CD14-positive monocyte (primary cell): ENCODE results near the gene NKAIN2. TPM values are rescaled to one million over a fixed set of nuclear protein-coding genes. Genes with fewer than 3 reads are reported as not detected.

Experiments used
- DNase-seq, 3 donors: peaks; one replicate each; pipeline ENCODE4 v3.0.0-alpha.2; 2011 to 2022
- H2AFZ ChIP-seq: 2 replicates; pipeline ENCODE4 v1.6.0; 2012; ENCODE audit warnings: mild to moderate bottlenecking, low read depth, low read length, inconsistent platforms; ENCODE audit not compliant: insufficient read depth, poor library complexity, severe bottlenecking
- H3K27ac ChIP-seq, 2 donors: 1 replicate in 1 of 2; 2 replicates in 1 of 2; pipeline ENCODE4 v1.5.1; 2012 to 2013; ENCODE audit warnings: low read length in 2 of 2, control low read depth in 1 of 2, inconsistent platforms in 1 of 2, low read depth in 1 of 2, mild to moderate bottlenecking in 1 of 2
- H3K27me3 ChIP-seq, 2 donors: one replicate each; pipeline versions ENCODE4 v1.6.0 to v1.6.1; 2011 to 2013; ENCODE audit warnings: low read length in 2 of 2; ENCODE audit not compliant: control insufficient read depth in 2 of 2, insufficient read depth in 2 of 2
- H3K36me3 ChIP-seq, 2 donors: replicated peaks in 1 of 2; 1 replicate in 1 of 2; 2 replicates in 1 of 2; pipeline versions ENCODE4 v1.5.1 to v1.6.1; 2012 to 2013; ENCODE audit warnings: low read length in 2 of 2, control low read depth in 1 of 2, inconsistent platforms in 1 of 2, mild to moderate bottlenecking in 1 of 2; ENCODE audit not compliant: insufficient read depth in 2 of 2, control insufficient read depth in 1 of 2
- H3K4me1 ChIP-seq, 2 donors: 1 replicate in 1 of 2; 2 replicates in 1 of 2; pipeline versions ENCODE4 v1.5.1 to v1.6.1; 2012 to 2013; ENCODE audit warnings: low read length in 2 of 2, control low read depth in 1 of 2, inconsistent platforms in 1 of 2, mild to moderate bottlenecking in 1 of 2, moderate library complexity in 1 of 2; ENCODE audit not compliant: insufficient read depth in 2 of 2, control insufficient read depth in 1 of 2
- H3K4me2 ChIP-seq: replicated peaks from 2 replicates; pipeline ENCODE3; 2012; ENCODE audit warnings: low read length, moderate library complexity, mild to moderate bottlenecking; ENCODE audit not compliant: poor library complexity, severe bottlenecking; ENCODE audit errors: extremely low read depth
- H3K4me3 ChIP-seq, 3 experiments: fragments of 200-600 bp in 1 of 3; sonication (generic) in 1 of 3; replicated peaks in 1 of 3; 1 replicate in 2 of 3; 2 replicates in 1 of 3; pipeline ENCODE4 v1.5.1; 2011 to 2013; ENCODE audit warnings: low read length in 3 of 3, mild to moderate bottlenecking in 3 of 3, control low read depth in 2 of 3, low read depth in 2 of 3, inconsistent platforms in 1 of 3, moderate library complexity in 1 of 3
- H3K79me2 ChIP-seq: 2 replicates; pipeline ENCODE4 v1.6.0; 2012; ENCODE audit warnings: mild to moderate bottlenecking, control low read depth, inconsistent platforms, low read length, moderate library complexity; ENCODE audit not compliant: insufficient read depth
- H3K9ac ChIP-seq: 2 replicates; pipeline ENCODE4 v1.6.0; 2017; ENCODE audit warnings: low read length, mild to moderate bottlenecking; ENCODE audit not compliant: insufficient read depth, poor library complexity, severe bottlenecking
- H3K9me3 ChIP-seq, 2 donors: replicated peaks in 1 of 2; 1 replicate in 1 of 2; 2 replicates in 1 of 2; pipeline versions ENCODE4 v1.5.1 to v1.6.1; 2012 to 2013; ENCODE audit warnings: low read length in 2 of 2, control low read depth in 1 of 2; ENCODE audit not compliant: control insufficient read depth in 1 of 2, insufficient read depth in 1 of 2
- H4K20me1 ChIP-seq: 2 replicates; pipeline ENCODE4 v1.6.0; 2012; ENCODE audit warnings: mild to moderate bottlenecking, low read length, control low read depth, moderate library complexity; ENCODE audit not compliant: insufficient read depth
- H3K27ac Mint-ChIP-seq, 7 donors: one replicate each; pipeline ENCODE4 v1.8.0; 2020; ENCODE audit warnings: mild to moderate bottlenecking in 7 of 7, mixed read lengths in 7 of 7, moderate library complexity in 6 of 7, inconsistent platforms in 2 of 7
- H3K27me3 Mint-ChIP-seq, 3 donors: one replicate each; pipeline ENCODE4 v1.8.0; 2021 to 2022; ENCODE audit warnings: low read depth in 3 of 3, mild to moderate bottlenecking in 3 of 3, mixed read lengths in 3 of 3, moderate library complexity in 3 of 3, inconsistent platforms in 1 of 3
- H3K36me3 Mint-ChIP-seq, 2 donors: one replicate each; pipeline ENCODE4 v1.8.0; 2020; ENCODE audit warnings: mixed read lengths in 2 of 2, inconsistent platforms in 1 of 2, mild to moderate bottlenecking in 1 of 2
- H3K4me1 Mint-ChIP-seq: one replicate; pipeline ENCODE4 v1.8.0; 2020; ENCODE audit warnings: mild to moderate bottlenecking, mixed read lengths
- H3K4me3 Mint-ChIP-seq, 2 donors: one replicate each; pipeline ENCODE4 v1.8.0; 2020; ENCODE audit warnings: mild to moderate bottlenecking in 2 of 2, mixed read lengths in 2 of 2, moderate library complexity in 1 of 2
- H3K9me3 Mint-ChIP-seq, 7 donors: one replicate each; pipeline ENCODE4 v1.8.0; 2020 to 2022; ENCODE audit warnings: mixed read lengths in 7 of 7, mild to moderate bottlenecking in 6 of 7, moderate library complexity in 6 of 7, inconsistent platforms in 2 of 7
- WGBS: methylation state at CpG from one replicate; pipeline ENCODE4 v1.1.5; 2013; ENCODE audit warnings: missing lambda C conversion rate; ENCODE audit not compliant: insufficient coverage; 5-methylcytosine and 5-hydroxymethylcytosine counted together
- intact Hi-C, 2 donors: fragments of 100-400 bp; cut with micrococcal nuclease; formaldehyde crosslinking; loops; one replicate each; pipeline versions ENCODE4 v1.15.0 to v1.15.1; 2023
- polyA plus RNA-seq, 3 donors: library from polyadenylated mRNA; depleted of rRNA in 1 of 3; unstranded in 2 of 3; stranded (reverse) in 1 of 3; fragments of 300-500 nt in 2 of 3; fragments of >200 nt in 1 of 3; fragmentation: Illumina TruSeq in 2 of 3; gene quantifications; 1 replicate in 2 of 3; 2 replicates in 1 of 3; pipeline ENCODE4 v1.2.3, GENCODE V29; 2012 to 2021
- TF ChIP-seq, protein P1 (sequence below): fragments of 200-600 bp; IDR thresholded peaks from one replicate; pipeline ENCODE4 v1.8.0; 2022; ENCODE audit warnings: antibody characterized with exemption, mild to moderate bottlenecking

NKAIN2 gene
- polyA plus RNA-seq, 3 donors = not detected

DNA sequence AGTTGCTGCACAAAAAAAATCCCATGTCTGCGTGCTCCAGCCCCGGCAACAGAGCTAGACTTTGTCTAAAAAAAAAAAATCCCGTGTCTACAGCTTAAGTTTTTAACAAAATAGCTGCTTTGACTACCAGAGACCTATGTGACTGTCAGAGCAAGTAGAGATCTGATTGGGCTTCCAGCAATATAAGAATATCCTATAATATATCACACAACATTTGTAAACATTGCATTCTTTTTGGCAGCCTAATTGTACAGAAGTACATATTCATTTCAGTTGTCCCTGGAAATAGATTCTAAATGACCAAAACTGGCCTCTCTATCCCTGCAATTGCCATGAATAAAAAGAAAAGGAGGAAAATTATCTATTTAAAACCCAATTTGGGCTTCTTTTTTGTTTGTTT is 1019.1 kb downstream of the NKAIN2 start:
- Histone ChIP-seq H2AFZ (no peak overlapping the region), H3K79me2 (no peaks in the 10 kb centered on the region), H3K36me3 (no peaks in the 10 kb centered on the region), H3K9ac (no peak overlapping the region), H3K4me1 (peaks cover 16 to 28% of the 10 kb centered on the region in 2 donors), H3K4me3 (no peak overlapping the region), H3K27me3 (no peaks in the 10 kb centered on the region), H4K20me1 (no peaks in the 10 kb centered on the region), H3K27ac (peak overlapping the region in 1 of 2 donors; percentile 6), H3K4me2 (no peak overlapping the region), H3K9me3 (no peaks in the 10 kb centered on the region)
- no peak for DNase-seq
- TF ChIP-seq, protein P1, sequence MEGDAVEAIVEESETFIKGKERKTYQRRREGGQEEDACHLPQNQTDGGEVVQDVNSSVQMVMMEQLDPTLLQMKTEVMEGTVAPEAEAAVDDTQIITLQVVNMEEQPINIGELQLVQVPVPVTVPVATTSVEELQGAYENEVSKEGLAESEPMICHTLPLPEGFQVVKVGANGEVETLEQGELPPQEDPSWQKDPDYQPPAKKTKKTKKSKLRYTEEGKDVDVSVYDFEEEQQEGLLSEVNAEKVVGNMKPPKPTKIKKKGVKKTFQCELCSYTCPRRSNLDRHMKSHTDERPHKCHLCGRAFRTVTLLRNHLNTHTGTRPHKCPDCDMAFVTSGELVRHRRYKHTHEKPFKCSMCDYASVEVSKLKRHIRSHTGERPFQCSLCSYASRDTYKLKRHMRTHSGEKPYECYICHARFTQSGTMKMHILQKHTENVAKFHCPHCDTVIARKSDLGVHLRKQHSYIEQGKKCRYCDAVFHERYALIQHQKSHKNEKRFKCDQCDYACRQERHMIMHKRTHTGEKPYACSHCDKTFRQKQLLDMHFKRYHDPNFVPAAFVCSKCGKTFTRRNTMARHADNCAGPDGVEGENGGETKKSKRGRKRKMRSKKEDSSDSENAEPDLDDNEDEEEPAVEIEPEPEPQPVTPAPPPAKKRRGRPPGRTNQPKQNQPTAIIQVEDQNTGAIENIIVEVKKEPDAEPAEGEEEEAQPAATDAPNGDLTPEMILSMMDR = no peak
- H3K4me1 Mint-ChIP-seq = peaks cover 33% of the 10 kb centered on the region
- no peaks in the 10 kb centered on the region for H3K36me3 Mint-ChIP-seq
- no peak overlapping the region for H3K27ac Mint-ChIP-seq
- 86% methylated on average over 3 of the region's 3 CpGs for WGBS
- intact Hi-C loops = no loop called here
- no peaks in the 10 kb centered on the region for H3K27me3 Mint-ChIP-seq
- no peak overlapping the region for H3K4me3 Mint-ChIP-seq
- H3K9me3 Mint-ChIP-seq = peaks cover 0 to 2% (median 0%) of the 10 kb centered on the region in 7 donors

DNA sequence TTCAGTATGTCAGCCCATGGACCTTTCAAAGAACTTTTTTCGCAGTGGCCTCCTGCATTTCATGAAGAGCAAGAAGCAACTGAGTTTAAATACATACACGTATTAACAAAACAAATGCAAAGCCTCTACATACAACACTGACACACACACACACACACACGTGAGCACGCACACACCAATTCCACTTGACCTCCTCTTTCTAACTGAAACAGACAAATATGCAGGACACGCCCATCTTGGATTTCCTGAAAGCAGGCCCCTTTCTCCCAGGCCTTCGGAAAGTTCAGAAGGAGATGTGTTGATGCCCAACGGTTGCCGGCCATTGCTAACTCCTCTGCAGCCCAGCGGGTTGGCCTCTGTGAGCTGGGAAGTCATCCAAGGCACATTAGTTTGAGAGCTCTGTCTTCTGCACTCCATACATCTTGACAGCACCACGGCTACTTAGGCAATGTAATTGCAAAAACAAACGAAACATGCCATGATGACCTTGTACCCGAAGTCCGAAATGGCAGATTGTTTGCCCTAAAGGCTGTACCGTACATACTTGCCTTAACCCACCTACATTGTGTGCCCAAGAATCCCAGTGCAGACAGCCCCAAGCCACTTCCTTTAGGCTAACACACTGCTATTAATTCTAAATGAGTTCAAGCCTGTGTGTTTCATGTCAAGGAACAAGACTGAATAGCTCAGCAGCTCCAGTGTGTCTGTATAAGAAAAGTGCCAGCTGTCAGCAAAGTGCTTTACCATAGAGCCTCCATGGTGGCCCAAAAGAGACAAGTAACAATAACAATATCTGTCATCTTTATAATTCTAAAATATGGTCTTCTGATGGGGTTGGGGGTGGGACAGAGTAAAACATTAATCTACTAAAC is 1019.8 kb downstream of the NKAIN2 start:
- peaks cover 33% of the 10 kb centered on the region for H3K4me1 Mint-ChIP-seq
- 92% methylated on average over 10 of the region's 14 CpGs for WGBS

More for the DNA sequence above, 1019.8 kb downstream of the NKAIN2 start:
- no peaks in the 10 kb centered on the region for H3K36me3 ChIP-seq
- Mint-ChIP-seq H3K27me3 (no peaks in the 10 kb centered on the region), H3K9me3 (peaks cover 0 to 2% (median 0%) of the 10 kb centered on the region in 7 donors), H3K36me3 (no peaks in the 10 kb centered on the region), H3K4me3 (no peak overlapping the region), H3K27ac (peak overlapping the region in 1 of 7 donors; percentile 47)
- H4K20me1 ChIP-seq = no peaks in the 10 kb centered on the region
- H3K9me3 ChIP-seq = no peaks in the 10 kb centered on the region
- TF ChIP-seq, protein P1 = no peak
- no peak overlapping the region for H3K27ac ChIP-seq
- no peak overlapping the region for H3K4me3 ChIP-seq
- peaks cover 16 to 27% of the 10 kb centered on the region in 2 donors for H3K4me1 ChIP-seq
- H3K4me2 ChIP-seq = no peak overlapping the region
- no peak overlapping the region for H3K9ac ChIP-seq
- H3K27me3 ChIP-seq = no peaks in the 10 kb centered on the region
- no peak for DNase-seq
- no peaks in the 10 kb centered on the region for H3K79me2 ChIP-seq
- peak overlapping the region; percentile 8 for H2AFZ ChIP-seq
- intact Hi-C loops = no loop called here
